Breast epithelium (tissue), 3 donors: ENCODE data around the gene AHNAK2.

Source experiments
- POLR2A ChIP-seq: fragments of 450-650 bp; IDR thresholded peaks from one replicate; pipeline ENCODE4 v1.6.1; 2016; ENCODE audit warnings: antibody characterized with exemption, mild to moderate bottlenecking, moderate library complexity
- POLR2AphosphoS5 ChIP-seq, 3 donors: sonication (generic); formaldehyde crosslinking; IDR thresholded peaks; one replicate each; pipeline ENCODE4 v1.6.1; 2017; ENCODE audit warnings: antibody characterized with exemption in 3 of 3
- TF ChIP-seq, protein P1 (sequence below), 3 donors: fragments of 450-650 bp; IDR thresholded peaks; one replicate each; pipeline ENCODE4 v1.5.1; 2016 to 2017; ENCODE audit warnings: antibody characterized with exemption in 3 of 3, mild to moderate bottlenecking in 3 of 3, moderate library complexity in 3 of 3

DNA sequence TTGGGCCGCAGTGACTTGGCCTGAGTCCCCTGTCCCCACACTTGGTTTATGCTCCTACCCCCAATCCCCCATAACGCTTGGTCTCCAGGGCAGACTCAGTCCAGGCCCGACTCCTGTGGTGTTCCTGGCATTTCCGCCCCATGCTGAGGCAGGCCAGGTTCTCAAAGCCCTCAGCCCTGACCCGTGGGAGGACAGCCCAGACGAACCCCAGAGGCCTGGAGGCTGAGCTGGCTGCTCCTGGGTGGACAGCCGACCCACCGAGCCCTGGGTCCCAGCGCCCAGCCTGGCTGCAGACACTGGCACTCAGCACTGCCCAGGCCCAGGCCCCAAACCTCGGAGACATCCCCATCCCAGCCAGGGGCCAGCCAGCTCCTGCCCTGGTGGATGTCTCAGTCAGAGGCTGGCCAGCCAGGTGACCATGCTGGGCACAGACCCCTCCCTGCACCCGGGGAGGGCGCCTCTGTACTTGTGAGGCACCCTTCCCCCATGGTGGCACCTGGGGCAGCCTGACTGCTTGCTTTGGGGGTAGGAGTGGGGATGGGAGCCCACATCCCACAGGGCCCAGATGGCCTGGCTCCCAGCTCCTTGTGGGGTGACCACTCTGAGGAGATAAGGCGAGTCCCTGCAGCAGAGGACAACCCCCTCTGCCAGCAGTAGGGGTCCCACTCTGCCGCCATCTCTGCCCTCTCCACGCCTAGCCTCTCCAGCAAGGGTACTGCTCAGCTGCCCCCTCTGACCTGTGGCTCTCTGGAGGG is 52.1 kb downstream of the AHNAK2 start:
- no peak for TF ChIP-seq POLR2A
- TF ChIP-seq, protein P1, sequence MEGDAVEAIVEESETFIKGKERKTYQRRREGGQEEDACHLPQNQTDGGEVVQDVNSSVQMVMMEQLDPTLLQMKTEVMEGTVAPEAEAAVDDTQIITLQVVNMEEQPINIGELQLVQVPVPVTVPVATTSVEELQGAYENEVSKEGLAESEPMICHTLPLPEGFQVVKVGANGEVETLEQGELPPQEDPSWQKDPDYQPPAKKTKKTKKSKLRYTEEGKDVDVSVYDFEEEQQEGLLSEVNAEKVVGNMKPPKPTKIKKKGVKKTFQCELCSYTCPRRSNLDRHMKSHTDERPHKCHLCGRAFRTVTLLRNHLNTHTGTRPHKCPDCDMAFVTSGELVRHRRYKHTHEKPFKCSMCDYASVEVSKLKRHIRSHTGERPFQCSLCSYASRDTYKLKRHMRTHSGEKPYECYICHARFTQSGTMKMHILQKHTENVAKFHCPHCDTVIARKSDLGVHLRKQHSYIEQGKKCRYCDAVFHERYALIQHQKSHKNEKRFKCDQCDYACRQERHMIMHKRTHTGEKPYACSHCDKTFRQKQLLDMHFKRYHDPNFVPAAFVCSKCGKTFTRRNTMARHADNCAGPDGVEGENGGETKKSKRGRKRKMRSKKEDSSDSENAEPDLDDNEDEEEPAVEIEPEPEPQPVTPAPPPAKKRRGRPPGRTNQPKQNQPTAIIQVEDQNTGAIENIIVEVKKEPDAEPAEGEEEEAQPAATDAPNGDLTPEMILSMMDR (IDR thresholded peaks at IDR 0.05) = no peak
- no peak for TF ChIP-seq POLR2AphosphoS5 (IDR thresholded peaks at IDR 0.05)
